GM23248 (cell line): ENCODE measurements around the gene SMOC2. TPM values are rescaled to one million over a fixed set of nuclear protein-coding genes. Genes with fewer than 3 reads are reported as not detected.

Experiments used
- DNase-seq: peaks from one replicate; pipeline ENCODE4 v3.0.0-alpha.2; 2015
- H2AFZ ChIP-seq: fragments of 200-600 bp; sonication (generic); 2 replicates; pipeline ENCODE4 v1.6.1; 2016; ENCODE audit warnings: antibody characterized with exemption
- H3F3A ChIP-seq: fragments of 200-600 bp; sonication (generic); 2 replicates; pipeline ENCODE4 v1.6.1; 2016; ENCODE audit warnings: mild to moderate bottlenecking, antibody characterized with exemption, mixed run types; ENCODE audit not compliant: insufficient read depth
- H3K27ac ChIP-seq: fragments of 200-600 bp; sonication (generic); 2 replicates; pipeline ENCODE4 v1.5.1; 2016; ENCODE audit warnings: mild to moderate bottlenecking
- H3K27me3 ChIP-seq: fragments of 200-600 bp; sonication (generic); replicated peaks from 2 replicates; pipeline ENCODE4 v1.6.1; 2016; ENCODE audit warnings: mild to moderate bottlenecking; ENCODE audit not compliant: insufficient read depth
- H3K36me3 ChIP-seq: fragments of 200-600 bp; sonication (generic); 2 replicates; pipeline ENCODE4 v1.6.1; 2016; ENCODE audit warnings: low read depth, mild to moderate bottlenecking
- H3K4me1 ChIP-seq: fragments of 200-600 bp; sonication (generic); 2 replicates; pipeline ENCODE4 v1.6.1; 2016; ENCODE audit warnings: mild to moderate bottlenecking; ENCODE audit not compliant: insufficient read depth
- H3K4me2 ChIP-seq: fragments of 200-600 bp; sonication (generic); one replicate; pipeline ENCODE4 v1.6.1; 2016; ENCODE audit warnings: mild to moderate bottlenecking; ENCODE audit not compliant: unreplicated experiment
- H3K4me3 ChIP-seq: fragments of 200-600 bp; sonication (generic); 2 replicates; pipeline ENCODE4 v1.5.1; 2016; ENCODE audit warnings: mild to moderate bottlenecking
- H3K79me2 ChIP-seq: fragments of 200-600 bp; sonication (generic); 2 replicates; pipeline ENCODE4 v1.6.1; 2016; ENCODE audit warnings: mild to moderate bottlenecking; ENCODE audit not compliant: insufficient read depth
- H3K9ac ChIP-seq: fragments of 200-600 bp; sonication (generic); 2 replicates; pipeline ENCODE4 v1.6.1; 2016; ENCODE audit warnings: mild to moderate bottlenecking
- H3K9me2 ChIP-seq: fragments of 200-600 bp; sonication (generic); 2 replicates; pipeline ENCODE4 v1.6.1; 2016; ENCODE audit warnings: mixed run types, mild to moderate bottlenecking, moderate library complexity; ENCODE audit not compliant: insufficient read depth
- H3K9me3 ChIP-seq: fragments of 200-600 bp; sonication (generic); one replicate; pipeline ENCODE4 v1.6.1; 2017; ENCODE audit warnings: low read depth
- H4K20me1 ChIP-seq: fragments of 200-600 bp; sonication (generic); 2 replicates; pipeline ENCODE4 v1.6.0; 2016; ENCODE audit not compliant: insufficient read depth
- EZH2 ChIP-seq: fragments of 200-600 bp; sonication (generic); IDR thresholded peaks from 2 replicates; pipeline ENCODE4 v1.6.1; 2018; ENCODE audit warnings: antibody characterized with exemption, mild to moderate bottlenecking; ENCODE audit not compliant: insufficient read depth, poor library complexity, severe bottlenecking
- EZH2phosphoT487 ChIP-seq: fragments of 200-600 bp; sonication (generic); IDR thresholded peaks from 2 replicates; pipeline ENCODE4 v1.6.1; 2018; ENCODE audit warnings: antibody characterized with exemption, moderate library complexity, mild to moderate bottlenecking, low read depth; ENCODE audit not compliant: insufficient read depth
- WGBS, 2 experiments: methylation state at CpG; one replicate each; pipeline ENCODE4 v1.1.6; 2015 to 2017; ENCODE audit warnings: low lambda C conversion rate in 2 of 2, low coverage in 1 of 2; ENCODE audit errors: missing lambda C conversion rate in 2 of 2; 5-methylcytosine and 5-hydroxymethylcytosine counted together
- in situ Hi-C: fragments of 300-500 bp; cut with MboI; formaldehyde crosslinking; loops from 2 replicates; pipeline ENCODE4 v1.15.0; 2020
- polyA plus RNA-seq: library from polyadenylated mRNA; unstranded; fragments of >200 nt; fragmentation: Nextera tagmentation; extraction: Ambion mirVana; gene quantifications from 2 replicates; pipeline ENCODE4 v1.2.1, GENCODE V29; 2016
- total RNA-seq: library from RNA; depleted of rRNA; stranded (reverse); fragments of >200 nt; shearing (Covaris generic); gene quantifications from 2 replicates; pipeline ENCODE4 v1.2.3, GENCODE V29; 2014

The SMOC2 gene
- total and polyA plus RNA-seq, 2 experiments from 2014 or later = not detected

GRCh38 chr6:168507730-168508129 lies 66.7 kb downstream of the SMOC2 start:
- H3K4me2 ChIP-seq = no peak overlapping the region
- in situ Hi-C loops = no loop called here

GRCh38 chr6:168508903-168509302 lies 67.9 kb downstream of the SMOC2 start:
- TF ChIP-seq EZH2phosphoT487 (no peak), EZH2 (no peak)
- no peaks in the 10 kb centered on the region for H3K36me3 ChIP-seq
- H3F3A ChIP-seq = no peaks in the 10 kb centered on the region
- H3K79me2 ChIP-seq = no peaks in the 10 kb centered on the region
- no peak overlapping the region for H3K4me3 ChIP-seq
- no peaks in the 10 kb centered on the region for H4K20me1 ChIP-seq
- DNase-seq = no peak
- no peaks in the 10 kb centered on the region for H3K27me3 ChIP-seq
- H3K9me2 ChIP-seq = no peaks in the 10 kb centered on the region
- no peak overlapping the region for H2AFZ ChIP-seq
- in situ Hi-C loops = no loop called here
- no peaks in the 10 kb centered on the region for H3K4me1 ChIP-seq
- H3K9me3 ChIP-seq = no peaks in the 10 kb centered on the region
- H3K4me2 ChIP-seq = no peak overlapping the region
- no peak overlapping the region for H3K27ac ChIP-seq
- no peak overlapping the region for H3K9ac ChIP-seq
- WGBS, 2 experiments = 38 to 44% methylated on average over 10 to 12 of the region's 12 CpGs

More at GRCh38 chr6:168507730-168508129, 66.7 kb downstream of the SMOC2 start:
- Histone ChIP-seq H3K9me3 (no peaks in the 10 kb centered on the region), H3K79me2 (no peaks in the 10 kb centered on the region), H3K9ac (no peak overlapping the region), H3K27me3 (no peaks in the 10 kb centered on the region), H4K20me1 (no peaks in the 10 kb centered on the region), H3K4me1 (no peaks in the 10 kb centered on the region), H3K27ac (no peak overlapping the region), H2AFZ (no peak overlapping the region), H3K9me2 (no peaks in the 10 kb centered on the region), H3F3A (no peaks in the 10 kb centered on the region), H3K36me3 (no peaks in the 10 kb centered on the region), H3K4me3 (no peak overlapping the region)
- TF ChIP-seq EZH2phosphoT487 = no peak
- no peak for TF ChIP-seq EZH2
- no peak for DNase-seq
- WGBS, 2 experiments = 55 to 56% methylated on average over 8 of the region's 8 CpGs

GRCh38 chr6:168513766-168514165 lies 72.8 kb downstream of the SMOC2 start:
- in situ Hi-C loops = no loop called here
- no peaks in the 10 kb centered on the region for H3K27me3 ChIP-seq
- H3K79me2 ChIP-seq = no peaks in the 10 kb centered on the region
- H3K9me2 ChIP-seq = no peaks in the 10 kb centered on the region
- H3K4me2 ChIP-seq = no peak overlapping the region
- no peaks in the 10 kb centered on the region for H3K4me1 ChIP-seq
- H3K9me3 ChIP-seq = no peaks in the 10 kb centered on the region
- no peak overlapping the region for H2AFZ ChIP-seq
- no peak for DNase-seq
- WGBS, 2 experiments = 47 to 49% methylated on average over 6 to 8 of the region's 8 CpGs
- H3K4me3 ChIP-seq = no peak overlapping the region
- H3K36me3 ChIP-seq = no peaks in the 10 kb centered on the region
- H3F3A ChIP-seq = no peaks in the 10 kb centered on the region
- H3K9ac ChIP-seq = no peak overlapping the region
- H3K27ac ChIP-seq = no peak overlapping the region
- TF ChIP-seq EZH2phosphoT487 (no peak), EZH2 (no peak)
- no peaks in the 10 kb centered on the region for H4K20me1 ChIP-seq

- Histone ChIP-seq H2AFZ (no peak overlapping the region), H3K27ac (no peak overlapping the region), H3K9me2 (no peaks in the 10 kb centered on the region), H3K9ac (no peak overlapping the region), H3K27me3 (no peaks in the 10 kb centered on the region), H3K9me3 (no peaks in the 10 kb centered on the region), H4K20me1 (no peaks in the 10 kb centered on the region), H3K79me2 (no peaks in the 10 kb centered on the region), H3K4me3 (no peak overlapping the region), H3K4me2 (no peak overlapping the region), H3F3A (no peaks in the 10 kb centered on the region), H3K4me1 (no peaks in the 10 kb centered on the region), H3K36me3 (no peaks in the 10 kb centered on the region)
- 16 to 19% methylated on average over 10 of the region's 10 CpGs for WGBS, 2 experiments
- TF ChIP-seq EZH2 (no peak), EZH2phosphoT487 (no peak)
- in situ Hi-C loops = no loop called here
- DNase-seq = no peak
Measured at GRCh38 chr6:168514216-168514615, 73.2 kb downstream of the SMOC2 start.

DNA sequence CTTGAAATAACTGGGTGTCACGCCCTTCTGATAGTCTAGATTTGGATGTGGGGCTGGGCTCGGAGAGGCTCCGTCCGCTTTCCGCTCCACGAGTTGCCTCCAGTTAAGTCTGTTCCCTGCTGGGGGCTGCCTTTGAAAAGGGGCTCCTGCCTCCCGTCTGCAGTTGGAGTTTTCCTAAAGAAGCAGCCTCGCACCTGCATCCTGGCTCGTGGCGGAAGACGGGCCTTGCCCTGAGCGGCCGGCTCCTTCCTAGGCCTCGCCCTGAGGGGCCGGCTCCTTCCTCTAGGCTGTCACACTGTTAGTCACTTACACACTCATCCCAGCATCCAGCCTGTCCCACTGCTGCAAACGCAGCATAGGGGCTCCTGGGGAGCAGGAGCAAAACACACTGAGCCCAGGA lies 74.4 kb downstream of the SMOC2 start:
- whole genome bisulfite sequencing, 2 experiments = 59 to 62% methylated on average over 14 to 16 of the region's 16 CpGs

More for the DNA sequence above, 74.4 kb downstream of the SMOC2 start:
- Histone ChIP-seq H2AFZ (no peak overlapping the region), H3K79me2 (no peaks in the 10 kb centered on the region), H3K27me3 (no peaks in the 10 kb centered on the region), H3F3A (no peaks in the 10 kb centered on the region), H3K9me2 (no peaks in the 10 kb centered on the region), H3K36me3 (no peaks in the 10 kb centered on the region), H3K9ac (no peak overlapping the region), H4K20me1 (no peaks in the 10 kb centered on the region), H3K27ac (no peak overlapping the region), H3K4me2 (no peak overlapping the region), H3K4me3 (no peak overlapping the region), H3K9me3 (no peaks in the 10 kb centered on the region), H3K4me1 (no peaks in the 10 kb centered on the region)
- TF ChIP-seq EZH2 (no peak), EZH2phosphoT487 (no peak)
- no peak for DNase-seq
- in situ Hi-C loops = no loop called here
